IMR-90 (cell line): Measurements from ENCODE around the gene TFB2M. TPM values are rescaled to one million over a fixed set of nuclear protein-coding genes. Genes with fewer than 3 reads are reported as not detected.

ENCODE experiments used
- ATAC-seq: fragments of 200-7000 bp; cut with Tn5 transposase; 2 replicates; pipeline ENCODE4 v1.9.1; 2020; ENCODE audit warnings: low read depth, mild to moderate bottlenecking, moderate library complexity
- BruUV-seq: library from RNA; stranded (reverse); fragments of 400-500 nt; replicated peaks from 2 replicates; lab custom pipeline; 2021; lab: Mats Ljungman, UMichigan
- CTCF ChIA-PET: fragments of 300-600 bp; formaldehyde crosslinking; extraction: SDS; loops from one replicate; lab custom pipeline; 2021; ENCODE audit warnings: antibody characterized with exemption; lab: Yijun Ruan, JAX
- POLR2A ChIA-PET: fragments of 300-600 bp; sonication (Branson Sonifier 250); formaldehyde crosslinking; loops from one replicate; lab custom pipeline; 2022; ENCODE audit warnings: antibody characterized with exemption; ENCODE audit not compliant: unreplicated experiment; lab: Charles Lee
- DNase-seq: peaks from one replicate; pipeline ENCODE4 v3.0.0; 2013
- H2AFZ ChIP-seq: replicated peaks from 2 replicates; pipeline ENCODE3; 2013; ENCODE audit warnings: low read length, mild to moderate bottlenecking; ENCODE audit not compliant: poor library complexity
- H2AK5ac ChIP-seq: 2 replicates; pipeline ENCODE4 v1.6.1; 2013; ENCODE audit warnings: low read depth, low read length, inconsistent platforms
- H2AK9ac ChIP-seq: replicated peaks from 2 replicates; pipeline ENCODE3; 2013; ENCODE audit warnings: mild to moderate bottlenecking, low read depth, low read length, moderate library complexity; ENCODE audit not compliant: poor library complexity
- H2BK120ac ChIP-seq: 2 replicates; pipeline ENCODE4 v1.6.1; 2013; ENCODE audit warnings: low read depth, low read length, inconsistent platforms
- H2BK15ac ChIP-seq: 3 replicates; pipeline ENCODE4 v1.6.1; 2013; ENCODE audit warnings: low read depth, low read length, inconsistent platforms
- H2BK20ac ChIP-seq: 2 replicates; pipeline ENCODE4 v1.6.1; 2013; ENCODE audit warnings: low read depth, mild to moderate bottlenecking, inconsistent platforms, low read length, moderate library complexity
- H2BK5ac ChIP-seq: 2 replicates; pipeline ENCODE4 v1.6.1; 2013; ENCODE audit warnings: mild to moderate bottlenecking, low read depth, low read length, inconsistent platforms; ENCODE audit not compliant: poor library complexity, severe bottlenecking
- H3K14ac ChIP-seq: replicated peaks from 2 replicates; pipeline ENCODE4 v1.6.1; 2013; ENCODE audit warnings: low read depth, low read length, inconsistent platforms
- H3K18ac ChIP-seq: 2 replicates; pipeline ENCODE4 v1.6.1; 2013; ENCODE audit warnings: low read depth, low read length, control low read depth
- H3K23ac ChIP-seq: 2 replicates; pipeline ENCODE4 v1.6.1; 2013; ENCODE audit warnings: low read depth, low read length, inconsistent platforms
- H3K27ac ChIP-seq: 2 replicates; pipeline ENCODE4 v1.5.1; 2013; ENCODE audit warnings: mild to moderate bottlenecking, control low read depth, low read length; ENCODE audit not compliant: insufficient read depth
- H3K27me3 ChIP-seq: 2 replicates; pipeline ENCODE4 v1.6.1; 2013; ENCODE audit warnings: low read length; ENCODE audit not compliant: control insufficient read depth, insufficient read depth
- H3K36me3 ChIP-seq: 2 replicates; pipeline ENCODE4 v1.6.1; 2013; ENCODE audit warnings: low read length, mixed read lengths; ENCODE audit not compliant: control insufficient read depth, insufficient read depth
- H3K4ac ChIP-seq: 2 replicates; pipeline ENCODE4 v1.6.1; 2013; ENCODE audit warnings: low read depth, low read length, inconsistent platforms
- H3K4me1 ChIP-seq: 2 replicates; pipeline ENCODE4 v1.6.1; 2013; ENCODE audit warnings: low read length, mixed read lengths; ENCODE audit not compliant: control insufficient read depth, insufficient read depth
- H3K4me2 ChIP-seq: 2 replicates; pipeline ENCODE4 v1.6.1; 2013; ENCODE audit warnings: low read depth, mild to moderate bottlenecking, control low read depth, low read length, moderate library complexity
- H3K4me3 ChIP-seq: 2 replicates; pipeline ENCODE4 v1.5.1; 2013; ENCODE audit warnings: low read depth, mild to moderate bottlenecking, control low read depth, low read length, moderate library complexity; ENCODE audit not compliant: insufficient read depth
- H3K56ac ChIP-seq: 2 replicates; pipeline ENCODE4 v1.6.1; 2013; ENCODE audit warnings: low read length, inconsistent platforms; ENCODE audit not compliant: insufficient read depth; ENCODE audit errors: extremely low read depth
- H3K79me1 ChIP-seq, 2 experiments: 2 replicates each; pipeline ENCODE4 v1.6.1; 2013; ENCODE audit warnings: low read length in 2 of 2, inconsistent platforms in 1 of 2, low read depth in 1 of 2
- H3K9ac ChIP-seq: 2 replicates; pipeline ENCODE4 v1.6.1; 2013; ENCODE audit warnings: low read depth, low read length, control low read depth
- H3K9me1 ChIP-seq: 2 replicates; pipeline ENCODE4 v1.6.1; 2013; ENCODE audit warnings: low read length, inconsistent platforms; ENCODE audit not compliant: insufficient read depth
- H3K9me3 ChIP-seq: 2 replicates; pipeline ENCODE4 v1.6.1; 2013; ENCODE audit warnings: low read length; ENCODE audit not compliant: control insufficient read depth, insufficient read depth
- H4K20me1 ChIP-seq: 2 replicates; pipeline ENCODE4 v1.6.1; 2013; ENCODE audit warnings: low read length, inconsistent platforms; ENCODE audit not compliant: insufficient read depth
- H4K5ac ChIP-seq: 2 replicates; pipeline ENCODE4 v1.6.1; 2013; ENCODE audit warnings: mild to moderate bottlenecking, low read depth, low read length, control low read depth
- H4K8ac ChIP-seq, 2 experiments: 2 replicates each; pipeline ENCODE4 v1.6.1; 2013; ENCODE audit warnings: low read depth in 2 of 2, low read length in 2 of 2, control low read depth in 1 of 2, inconsistent platforms in 1 of 2
- H4K91ac ChIP-seq: 2 replicates; pipeline ENCODE4 v1.6.1; 2013; ENCODE audit warnings: low read depth, low read length, inconsistent platforms; ENCODE audit not compliant: insufficient read depth
- BHLHE40 ChIP-seq: fragments of 150-350 bp; IDR thresholded peaks from 2 replicates; pipeline ENCODE4 v1.6.1; 2016; ENCODE audit warnings: mild to moderate bottlenecking, low read depth, low read length
- CEBPB ChIP-seq: IDR thresholded peaks from 2 replicates; pipeline ENCODE4 v1.6.1; 2012; ENCODE audit warnings: low read depth, low read length, improper control_type of control experiment
- CHD1 ChIP-seq: IDR thresholded peaks from 2 replicates; pipeline ENCODE4 v1.6.1; 2012; ENCODE audit warnings: low read depth, low read length, improper control_type of control experiment
- FOS ChIP-seq: fragments of 150-350 bp; IDR thresholded peaks from 2 replicates; pipeline ENCODE4 v1.6.1; 2016; ENCODE audit warnings: low read depth, low read length
- MAFK ChIP-seq: IDR thresholded peaks from 2 replicates; pipeline ENCODE4 v1.6.1; 2012; ENCODE audit warnings: low read depth, low read length, improper control_type of control experiment
- MAZ ChIP-seq: IDR thresholded peaks from 2 replicates; pipeline ENCODE4 v1.6.1; 2012; ENCODE audit warnings: low read depth, mild to moderate bottlenecking, low read length, improper control_type of control experiment, moderate library complexity, borderline replicate concordance
- MXI1 ChIP-seq: IDR thresholded peaks from 2 replicates; pipeline ENCODE4 v1.6.1; 2012; ENCODE audit warnings: low read depth, mild to moderate bottlenecking, low read length, moderate library complexity, borderline replicate concordance
- NFE2L2 ChIP-seq: fragments of 150-350 bp; IDR thresholded peaks from 2 replicates; pipeline ENCODE4 v1.6.1; 2016; ENCODE audit warnings: low read depth, mild to moderate bottlenecking, low read length
- POLR2A ChIP-seq: IDR thresholded peaks from 2 replicates; pipeline ENCODE4 v1.6.1; 2012; ENCODE audit warnings: mild to moderate bottlenecking, low read depth, low read length
- RAD21 ChIP-seq: IDR thresholded peaks from 2 replicates; pipeline ENCODE4 v1.6.1; 2012; ENCODE audit warnings: low read length, improper control_type of control experiment
- RCOR1 ChIP-seq: IDR thresholded peaks from 2 replicates; pipeline ENCODE4 v1.6.1; 2012; ENCODE audit warnings: mild to moderate bottlenecking, low read length, improper control_type of control experiment; ENCODE audit not compliant: insufficient replicate concordance
- RFX5 ChIP-seq: IDR thresholded peaks from 2 replicates; pipeline ENCODE4 v1.8.0; 2012; ENCODE audit warnings: low read depth, mild to moderate bottlenecking, low read length, moderate library complexity
- SMC3 ChIP-seq: fragments of 150-350 bp; IDR thresholded peaks from 2 replicates; pipeline ENCODE4 v1.6.1; 2016; ENCODE audit warnings: low read depth, mild to moderate bottlenecking, antibody characterized with exemption, low read length, moderate library complexity
- WGBS, 2 experiments: methylation state at CpG; one replicate each; pipeline versions ENCODE4 v1.1.5 to v1.1.7; 2013; ENCODE audit warnings: missing lambda C conversion rate in 2 of 2; ENCODE audit not compliant: insufficient read length in 1 of 2; ENCODE audit errors: extremely low coverage in 2 of 2; 5-methylcytosine and 5-hydroxymethylcytosine counted together
- dilution Hi-C: fragments of 300-500 bp; cut with HindIII; formaldehyde crosslinking; loops from one replicate; pipeline ENCODE4 v1.14.3; 2018; ENCODE audit warnings: low sequenced_read_pairs; ENCODE audit not compliant: unreplicated experiment
- in situ Hi-C: fragments of 300-500 bp; cut with MboI; formaldehyde crosslinking; loops from 3 replicates; pipeline ENCODE4 v1.14.3; 2019; ENCODE audit warnings: low sequenced_read_pairs, inconsistent platforms, mixed read lengths
- intact Hi-C: fragments of 100-400 bp; cut with micrococcal nuclease; formaldehyde crosslinking; loops from 2 replicates; pipeline ENCODE4 v1.10.0; 2022
- polyA plus RNA-seq, 3 experiments: library from polyadenylated mRNA; depleted of rRNA; stranded (reverse); fragments of >200 nt; gene quantifications; 2 replicates each; pipeline ENCODE4 v1.2.3, GENCODE V29; 2012; ENCODE audit warnings: low replicate concordance in 1 of 3
- total RNA-seq: library from RNA; depleted of rRNA; stranded (reverse); fragments of >200 nt; gene quantifications from 2 replicates; pipeline ENCODE4 v1.2.3, GENCODE V29; 2012
- TF ChIP-seq, protein P1 (sequence below): fragments of 150-350 bp; IDR thresholded peaks from 2 replicates; pipeline ENCODE4 v1.6.1; 2017; ENCODE audit warnings: mild to moderate bottlenecking, antibody characterized with exemption, low read length, low read depth
- TF ChIP-seq, protein P2 (sequence below): conservative IDR thresholded peaks from 2 replicates; pipeline ENCODE4 v1.5.1; 2012; ENCODE audit warnings: mild to moderate bottlenecking, low read depth, low read length, improper control_type of control experiment

TFB2M gene
- total and polyA plus RNA-seq, 2 of the 4 experiments (the other 2 are of a cell fraction): 13.3 to 15.7 TPM

DNA sequence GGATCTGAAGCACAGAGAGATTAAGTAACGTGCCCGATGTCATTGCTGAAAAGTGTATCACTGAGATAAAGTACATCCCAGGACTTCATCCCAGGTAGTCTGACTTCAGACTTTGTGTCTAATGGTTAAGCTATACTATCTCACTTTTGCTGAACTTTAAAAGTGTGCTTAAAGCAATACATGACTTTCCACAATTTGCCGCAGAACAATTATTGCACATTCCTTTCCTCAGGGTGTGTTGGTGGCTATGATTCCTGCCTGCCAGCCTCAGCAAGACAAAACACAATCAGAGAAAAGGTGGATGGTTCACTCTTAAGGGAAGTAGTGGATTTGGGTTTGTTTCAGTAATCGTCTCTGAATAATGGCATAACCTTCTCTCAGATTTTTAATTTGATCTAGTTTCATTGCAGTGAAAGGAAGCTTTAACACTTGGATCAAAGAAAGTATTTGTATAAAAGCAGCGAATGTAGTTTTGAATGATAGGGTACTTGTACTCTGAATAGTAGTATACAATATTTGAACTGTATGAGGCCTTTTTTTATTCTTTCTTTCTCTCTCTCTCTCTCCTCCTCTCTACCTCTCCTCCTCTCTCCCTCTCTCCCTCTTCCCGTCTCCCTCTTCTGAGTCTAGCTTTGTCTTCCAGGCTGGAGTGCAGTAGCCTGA lies 47.2 kb upstream of the TFB2M start:
- Histone ChIP-seq H4K8ac (no peak overlapping the region), H2BK5ac (no peak overlapping the region), H3K23ac (no peak overlapping the region), H2BK120ac (no peak overlapping the region), H3K56ac (no peak overlapping the region), H3K18ac (no peak overlapping the region), H4K5ac (no peak overlapping the region), H3K9me1 (peaks cover 4% of the 10 kb centered on the region), H3K9me3 (no peaks in the 10 kb centered on the region), H3K27me3 (no peaks in the 10 kb centered on the region), H2AK9ac (no peak overlapping the region), H3K4me3 (no peak overlapping the region), H3K14ac (no peak overlapping the region), H2AFZ (no peak overlapping the region), H2BK20ac (no peak overlapping the region), H3K27ac (no peak overlapping the region), H3K36me3 (no peaks in the 10 kb centered on the region), H3K4ac (no peak overlapping the region), H4K20me1 (no peaks in the 10 kb centered on the region), H2BK15ac (no peak overlapping the region), H3K4me2 (no peak overlapping the region), H2AK5ac (no peak overlapping the region; the same call in 1 of the 2 replicates), H4K91ac (no peak overlapping the region), H3K4me1 (peaks cover 8% of the 10 kb centered on the region), H3K79me1 (peaks cover 13 to 78% of the 10 kb centered on the region in 2 experiments), H3K9ac (no peak overlapping the region)
- no CpG with 5 or more reads among the region's 6 CpGs for WGBS, 2 experiments
- ChIA-PET CTCF (interaction anchor here (1.0 kb wide), 1 partner anchor 9 kb away, joined by 3 read pairs; no protein-coding TSS in a partner anchor), POLR2A (no interaction called here)
- in situ Hi-C loops (no loop called here), intact Hi-C loops (no loop called here), dilution Hi-C loops (no loop called here)
- BruUV-seq: no TSS peak
- ATAC-seq: no peak
- TF ChIP-seq FOS (no peak), RAD21 (no peak), MAFK (no peak), NFE2L2 (no peak), POLR2A (no peak), CHD1 (no peak), RFX5 (no peak), CEBPB (no peak), BHLHE40 (no peak), MXI1 (no peak), RCOR1 (no peak), SMC3 (no peak), MAZ (no peak)
- TF ChIP-seq, protein P1, sequence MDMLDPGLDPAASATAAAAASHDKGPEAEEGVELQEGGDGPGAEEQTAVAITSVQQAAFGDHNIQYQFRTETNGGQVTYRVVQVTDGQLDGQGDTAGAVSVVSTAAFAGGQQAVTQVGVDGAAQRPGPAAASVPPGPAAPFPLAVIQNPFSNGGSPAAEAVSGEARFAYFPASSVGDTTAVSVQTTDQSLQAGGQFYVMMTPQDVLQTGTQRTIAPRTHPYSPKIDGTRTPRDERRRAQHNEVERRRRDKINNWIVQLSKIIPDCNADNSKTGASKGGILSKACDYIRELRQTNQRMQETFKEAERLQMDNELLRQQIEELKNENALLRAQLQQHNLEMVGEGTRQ: no peak
- TF ChIP-seq, protein P2, sequence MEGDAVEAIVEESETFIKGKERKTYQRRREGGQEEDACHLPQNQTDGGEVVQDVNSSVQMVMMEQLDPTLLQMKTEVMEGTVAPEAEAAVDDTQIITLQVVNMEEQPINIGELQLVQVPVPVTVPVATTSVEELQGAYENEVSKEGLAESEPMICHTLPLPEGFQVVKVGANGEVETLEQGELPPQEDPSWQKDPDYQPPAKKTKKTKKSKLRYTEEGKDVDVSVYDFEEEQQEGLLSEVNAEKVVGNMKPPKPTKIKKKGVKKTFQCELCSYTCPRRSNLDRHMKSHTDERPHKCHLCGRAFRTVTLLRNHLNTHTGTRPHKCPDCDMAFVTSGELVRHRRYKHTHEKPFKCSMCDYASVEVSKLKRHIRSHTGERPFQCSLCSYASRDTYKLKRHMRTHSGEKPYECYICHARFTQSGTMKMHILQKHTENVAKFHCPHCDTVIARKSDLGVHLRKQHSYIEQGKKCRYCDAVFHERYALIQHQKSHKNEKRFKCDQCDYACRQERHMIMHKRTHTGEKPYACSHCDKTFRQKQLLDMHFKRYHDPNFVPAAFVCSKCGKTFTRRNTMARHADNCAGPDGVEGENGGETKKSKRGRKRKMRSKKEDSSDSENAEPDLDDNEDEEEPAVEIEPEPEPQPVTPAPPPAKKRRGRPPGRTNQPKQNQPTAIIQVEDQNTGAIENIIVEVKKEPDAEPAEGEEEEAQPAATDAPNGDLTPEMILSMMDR: no peak
- DNase-seq: no peak
